Stimulated activated CD8-positive, alpha-beta memory T cell treated with anti-CD3 and anti-CD28 coated beads, Interleukin-4, amount 100 ng/mL, for 24 hours (primary cell): ENCODE measurements around the gene YTHDF1.

Experiments
- DNase-seq: peaks from one replicate; pipeline ENCODE4 v3.0.0-alpha.2; 2020; ENCODE audit warnings: low read depth

YTHDF1 gene

GRCh38 chr20:63185215-63185796, 30.6 kb downstream of the YTHDF1 start:
- no peak for DNase-seq

DNA sequence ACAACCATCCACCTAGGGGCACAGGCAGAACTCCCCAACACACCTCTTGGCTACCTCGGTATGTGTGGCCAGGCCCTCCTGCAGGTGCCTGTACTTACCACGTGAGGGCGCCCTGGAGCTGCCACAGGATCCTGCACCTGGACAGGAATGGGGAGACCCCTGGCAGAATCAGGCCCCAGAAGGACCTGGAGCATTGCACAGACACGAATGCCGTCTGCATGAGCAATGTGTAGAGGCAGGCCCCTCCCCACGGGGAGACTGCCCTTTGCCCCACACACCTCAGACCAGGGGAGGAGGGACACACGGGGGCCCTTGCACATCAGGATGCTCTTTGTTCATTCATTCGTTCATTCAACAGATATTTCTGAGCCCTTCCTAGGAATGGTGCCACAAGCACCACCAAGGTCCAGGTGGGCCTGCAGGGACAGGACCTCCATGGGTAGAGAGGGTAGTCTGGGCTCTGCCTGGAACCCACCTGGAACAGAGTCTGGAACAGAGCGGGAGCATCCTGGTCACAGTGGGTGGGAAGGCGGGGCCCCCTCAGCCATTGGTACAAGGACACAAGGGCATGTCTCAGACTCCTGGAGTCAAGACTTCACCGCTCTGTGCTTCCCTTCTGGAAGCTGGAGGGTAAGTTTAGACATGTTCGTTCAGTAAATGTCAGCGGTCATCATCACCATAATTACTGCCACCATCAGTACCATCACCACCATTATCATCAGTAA, 32.3 kb downstream of the YTHDF1 start:
- DNase-seq: peak; percentile 22

GRCh38 chr20:63182946-63183415, 33.0 kb downstream of the YTHDF1 start:
- DNase-seq: no peak

GRCh38 chr20:63182425-63182824, 33.5 kb downstream of the YTHDF1 start:
- DNase-seq: no peak

- no peak for DNase-seq
Observed at GRCh38 chr20:63181226-63181625, 34.7 kb downstream of the YTHDF1 start.

DNA sequence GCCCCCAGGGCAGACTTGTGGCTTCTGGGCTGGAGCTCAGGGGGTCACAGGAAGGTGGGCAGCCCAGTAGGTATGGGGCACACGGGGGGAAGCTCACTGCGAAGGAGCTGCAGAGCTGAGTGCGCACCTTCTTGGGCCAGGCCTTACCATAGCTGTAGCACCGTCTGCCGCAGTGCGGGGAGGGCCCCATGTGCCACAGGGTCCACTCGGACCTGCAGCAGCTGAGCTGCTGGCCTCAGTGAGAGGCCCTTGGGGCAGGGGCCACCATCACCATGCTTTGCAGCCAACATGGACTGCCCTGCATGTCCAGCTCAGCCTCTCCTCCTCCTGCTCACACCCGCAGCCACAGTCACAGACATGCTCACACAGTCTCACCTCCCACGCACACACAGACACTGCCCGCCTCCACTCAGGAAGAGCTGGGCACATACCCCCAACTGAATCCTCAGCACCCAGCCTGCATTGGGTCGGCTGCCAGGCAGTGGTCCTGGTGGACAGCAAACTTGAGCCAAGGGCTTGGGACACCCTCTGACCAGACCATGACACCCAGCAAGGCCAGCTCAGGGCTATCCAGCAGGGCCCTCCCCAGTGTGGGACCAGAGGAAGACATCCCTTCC, 35.3 kb downstream of the YTHDF1 start:
- no peak for DNase-seq

DNA sequence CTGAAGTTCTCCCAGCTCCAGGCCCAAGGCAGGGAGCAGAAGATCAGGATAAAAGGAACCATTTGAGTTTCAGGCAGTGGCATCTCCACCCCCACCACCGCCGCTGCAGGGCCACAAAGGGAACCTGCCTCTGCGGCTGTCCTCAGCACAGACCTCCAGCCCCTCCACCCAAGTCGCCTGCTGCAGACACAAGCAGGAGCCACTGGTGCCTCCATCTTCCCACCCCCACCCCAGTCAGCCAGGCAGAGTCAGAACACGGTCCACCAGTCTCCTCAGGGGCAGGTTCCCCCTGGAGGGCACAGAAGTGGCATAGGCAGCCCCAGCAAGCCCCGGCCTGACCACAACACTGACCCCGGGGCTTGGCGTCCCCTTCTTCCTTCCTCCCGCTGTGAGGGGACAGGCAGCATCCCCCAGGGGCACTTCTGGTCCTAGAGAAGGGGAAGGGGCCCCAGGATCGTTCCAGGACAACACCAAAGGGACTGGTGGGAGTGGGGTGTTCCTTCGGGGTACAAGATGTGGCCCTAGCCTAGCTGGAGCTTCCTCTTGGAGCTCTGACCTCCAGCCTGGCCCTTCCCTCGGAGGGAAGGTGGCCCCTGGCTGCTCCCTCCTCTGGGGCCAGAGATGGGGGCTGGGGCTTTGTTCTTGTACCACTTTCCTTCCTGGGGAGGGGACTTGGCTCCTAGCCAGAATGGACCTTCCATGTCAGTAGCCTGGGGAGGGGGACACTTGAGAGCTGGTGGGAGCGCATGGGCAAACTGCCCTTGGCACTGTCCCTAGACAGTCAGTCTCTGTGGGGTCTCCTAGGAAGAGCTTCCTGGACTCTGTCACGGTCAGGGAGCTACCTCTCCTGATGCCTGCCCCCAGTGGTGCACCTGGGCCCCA, 36.0 kb downstream of the YTHDF1 start:
- DNase-seq: no peak

- peak; percentile 64 for DNase-seq
Observed at GRCh38 chr20:63178889-63179686, 36.8 kb downstream of the YTHDF1 start.

- no peak for DNase-seq
Observed at GRCh38 chr20:63178446-63178820, 37.5 kb downstream of the YTHDF1 start.

DNA sequence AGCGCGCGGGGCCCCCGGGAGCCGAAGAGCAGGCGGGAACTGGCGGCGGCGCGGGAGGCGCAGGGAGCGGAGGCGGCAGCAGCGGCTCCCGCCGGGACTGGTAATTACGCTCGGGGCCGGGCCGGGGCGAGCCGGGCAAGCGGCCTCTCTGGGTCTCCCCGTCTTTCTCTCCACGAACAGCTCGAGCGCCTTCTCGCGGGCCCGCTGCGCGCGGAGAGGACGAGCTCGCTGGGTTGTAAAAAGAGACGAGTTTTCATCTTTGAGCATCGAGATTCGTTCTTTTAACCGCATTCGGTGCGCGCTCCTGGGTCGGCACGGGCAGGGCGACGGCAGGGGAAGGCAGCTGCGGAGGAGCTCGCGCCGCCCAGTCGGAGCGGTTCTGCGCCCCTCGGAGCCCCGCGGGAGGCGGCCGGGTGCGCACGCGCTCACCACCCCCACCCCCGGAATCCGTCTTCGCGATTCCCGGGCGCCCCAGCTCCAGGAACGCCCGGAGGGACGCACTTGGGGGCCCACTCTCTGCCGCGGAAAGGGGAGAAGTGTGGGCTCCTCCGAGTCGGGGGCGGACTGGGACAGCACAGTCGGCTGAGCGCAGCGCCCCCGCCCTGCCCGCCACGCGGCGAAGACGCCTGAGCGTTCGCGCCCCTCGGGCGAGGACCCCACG, 38.0 kb downstream of the YTHDF1 start:
- DNase-seq: no peak

GRCh38 chr20:63177134-63177784, 38.7 kb downstream of the YTHDF1 start:
- no peak for DNase-seq

- no peak for DNase-seq
Observed at GRCh38 chr20:63176427-63177133, 39.4 kb downstream of the YTHDF1 start.

DNA sequence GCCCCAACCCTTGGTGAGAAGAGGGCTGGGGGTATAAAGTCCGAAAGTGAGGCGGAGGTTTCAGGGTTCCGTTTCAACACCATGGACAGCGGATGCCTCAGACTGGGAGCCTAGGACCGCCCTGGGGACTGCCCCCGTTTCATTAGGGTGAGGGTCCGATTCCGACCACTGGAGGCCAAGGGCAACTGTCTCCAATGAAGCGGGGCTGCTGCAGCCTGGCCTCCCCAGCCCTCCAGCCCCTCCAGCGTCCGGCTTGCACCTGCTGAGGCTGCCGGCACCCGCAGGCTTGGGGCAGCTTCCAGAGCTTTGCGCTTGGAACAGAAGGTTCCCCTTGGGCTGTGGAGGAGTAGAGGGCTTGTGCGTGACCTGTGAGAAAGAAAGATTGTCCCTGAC, 39.9 kb downstream of the YTHDF1 start:
- DNase-seq: no peak

DNA sequence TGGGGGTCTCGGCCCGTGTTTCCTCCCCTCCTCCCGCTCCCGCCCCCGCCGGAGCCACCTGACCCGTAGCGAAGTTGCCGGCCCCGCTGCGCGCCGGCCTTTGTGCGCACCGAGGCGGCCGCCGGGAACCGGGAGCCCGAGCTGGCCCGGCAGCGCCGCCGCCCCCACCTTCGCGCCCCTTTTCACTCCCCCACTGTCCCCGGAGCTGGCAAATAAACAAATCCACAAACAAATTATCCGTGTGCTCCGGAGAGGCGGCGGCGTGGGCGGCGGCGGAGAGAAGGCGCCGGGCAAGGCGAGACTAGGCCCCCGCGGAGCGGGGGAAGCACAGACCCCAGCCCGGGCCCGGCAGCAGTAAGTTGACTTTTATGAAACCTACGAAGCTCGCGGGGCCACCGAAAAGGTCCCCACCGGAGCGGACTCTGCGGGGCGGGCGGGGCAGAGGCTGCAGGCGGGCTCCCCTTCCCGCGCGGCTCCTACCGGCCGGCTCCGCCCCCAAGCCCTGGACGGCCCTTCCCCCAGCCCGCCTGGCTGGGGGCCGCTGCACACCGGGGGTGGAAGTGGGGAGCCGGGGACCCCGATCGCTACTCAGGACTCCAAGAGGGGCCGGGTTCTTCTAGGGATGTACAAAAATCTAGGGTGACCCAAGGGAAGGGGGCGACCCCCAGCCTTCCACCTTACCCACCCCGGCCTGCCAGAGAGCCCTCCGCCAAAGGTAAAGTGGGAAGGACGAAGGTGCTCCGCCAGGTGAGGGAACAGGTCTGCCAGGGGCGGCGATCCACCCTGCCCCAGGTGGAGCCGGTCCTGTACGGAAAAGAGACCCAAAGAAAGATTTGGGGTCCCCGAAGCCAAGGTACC, 40.7 kb downstream of the YTHDF1 start:
- no peak for DNase-seq

DNA sequence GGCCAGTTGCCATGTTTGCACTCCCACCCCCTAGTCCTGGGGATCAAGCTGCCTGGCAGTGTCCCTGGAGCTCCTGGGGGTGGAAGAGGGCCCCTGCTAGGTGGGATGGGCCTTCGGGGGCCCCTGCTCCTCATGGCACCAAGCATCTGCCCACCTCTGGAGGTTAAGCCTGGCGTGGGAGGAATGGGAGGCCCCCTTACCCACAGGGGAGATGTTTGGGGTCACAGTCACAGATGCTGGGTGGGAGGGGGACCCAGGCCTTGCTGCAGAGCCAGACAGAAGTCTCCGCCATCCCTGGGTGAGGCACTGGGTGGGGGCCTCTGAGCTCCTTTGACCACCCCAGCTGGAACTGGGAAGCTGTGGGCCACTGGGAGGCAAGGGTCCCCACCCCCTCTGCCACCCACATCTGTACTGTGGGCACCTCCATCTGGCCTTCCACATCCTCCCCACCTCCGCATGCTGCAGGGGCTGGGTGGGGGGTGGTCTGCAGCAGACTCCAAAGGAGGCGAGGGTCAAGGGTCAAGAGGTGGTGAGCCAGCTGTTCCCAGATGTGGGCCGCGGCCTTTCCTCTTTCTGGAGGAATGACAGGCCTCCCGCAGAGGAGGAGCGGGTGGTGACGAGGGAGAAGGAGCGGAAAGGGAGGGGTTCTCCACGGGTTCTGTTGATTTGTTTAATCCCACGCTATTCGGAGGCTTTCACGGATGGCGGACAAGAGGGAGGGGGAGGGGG, 41.5 kb downstream of the YTHDF1 start:
- DNase-seq: no peak

GRCh38 chr20:63173552-63174191, 42.3 kb downstream of the YTHDF1 start:
- no peak for DNase-seq

- no peak for DNase-seq
Observed at GRCh38 chr20:63172726-63173125, 43.2 kb downstream of the YTHDF1 start.

- no peak for DNase-seq
Observed at GRCh38 chr20:63171991-63172390, 43.9 kb downstream of the YTHDF1 start.
